H1 (cell line): ENCODE data around the gene HSD17B1. TPM values are rescaled to one million over a fixed set of nuclear protein-coding genes. Genes with fewer than 3 reads are reported as not detected.

Source experiments
- ATF3 ChIP-seq: IDR thresholded peaks from 2 replicates; pipeline ENCODE4 v1.6.1; 2011; ENCODE audit warnings: low read depth, mild to moderate bottlenecking, low read length; ENCODE audit not compliant: insufficient read depth
- CHD1 ChIP-seq: IDR thresholded peaks from 2 replicates; pipeline ENCODE4 v1.6.1; 2012; ENCODE audit warnings: low read depth, low read length, improper control_type of control experiment
- KDM4A ChIP-seq: IDR thresholded peaks from one replicate; pipeline ENCODE4 v1.7.1; 2012; ENCODE audit warnings: low read depth, mild to moderate bottlenecking, moderate library complexity, low read length, inconsistent platforms; ENCODE audit not compliant: severe bottlenecking
- PHF8 ChIP-seq: fragments of 200-600 bp; sonication (generic); conservative IDR thresholded peaks from 2 replicates; pipeline ENCODE4 v1.7.1; 2012; ENCODE audit warnings: low read depth, mild to moderate bottlenecking, inconsistent platforms, low read length, moderate library complexity
- POLR2A ChIP-seq, 2 experiments: IDR thresholded peaks; 1 replicate in 1 of 2; 2 replicates in 1 of 2; pipeline ENCODE4 v1.6.1; 2011; ENCODE audit warnings: low read depth in 2 of 2, low read length in 2 of 2, mild to moderate bottlenecking in 2 of 2; ENCODE audit errors: control extremely low read depth in 1 of 2
- POLR2AphosphoS5 ChIP-seq: IDR thresholded peaks from 2 replicates; pipeline ENCODE4 v1.6.1; 2011; ENCODE audit warnings: low read depth, low read length
- RFX5 ChIP-seq: IDR thresholded peaks from 2 replicates; pipeline ENCODE4 v1.6.1; 2011; ENCODE audit warnings: low read depth, low read length, improper control_type of control experiment, borderline replicate concordance
- SIN3A ChIP-seq, 2 experiments: IDR thresholded peaks in 1 of 2; conservative IDR thresholded peaks in 1 of 2; 2 replicates each; pipeline ENCODE4 v1.6.1; 2011 to 2012; ENCODE audit warnings: low read length in 2 of 2, improper control_type of control experiment in 1 of 2, low read depth in 1 of 2, mild to moderate bottlenecking in 1 of 2
- USF2 ChIP-seq: IDR thresholded peaks from 2 replicates; pipeline ENCODE4 v1.6.1; 2011; ENCODE audit warnings: low read length, improper control_type of control experiment
- YY1 ChIP-seq: IDR thresholded peaks from 2 replicates; pipeline ENCODE4 v1.6.1; 2011; ENCODE audit warnings: low read depth, mild to moderate bottlenecking, low read length
- polyA plus RNA-seq, 7 experiments: library from polyadenylated mRNA; depleted of rRNA in 3 of 7; stranded (reverse) in 5 of 7; unstranded in 2 of 7; fragments of >200 nt in 5 of 7; fragments of 200-250 nt in 2 of 7; gene quantifications; 1 replicate in 5 of 7; 2 replicates in 1 of 7; 4 replicates in 1 of 7; pipeline versions ENCODE4 v1.2.1 to v1.2.3, GENCODE V29; 2011 to 2013; ENCODE audit warnings: missing spikeins in 2 of 7, mixed read lengths in 2 of 7
- total RNA-seq: library from RNA; stranded (reverse); fragmentation: NEBNext Ultra II Directional; extraction: Animal tissue kit (Norgen Biotek cat#: 25700); gene quantifications from 2 replicates; pipeline ENCODE4 v1.2.1, GENCODE V29; 2021

HSD17B1 gene
- total and polyA plus RNA-seq, 2 of the 8 experiments (the other 6 are each of a cell fraction or from before 2014, with no cell fraction given) = 0.88 to 1.0 TPM

- TF ChIP-seq ATF3 (peak; percentile 95), KDM4A (peak; percentile 77), PHF8 (peak; percentile 60; the same call in 1 of the 2 replicates), CHD1 (no peak), YY1 (peak; percentile 85), USF2 (peak; percentile 98), POLR2AphosphoS5 (peak; percentile 39; the same call in 1 of the 2 replicates), RFX5 (no peak), SIN3A (conservative IDR thresholded peaks at IDR 0.05 in 1 of 2, IDR thresholded peaks at IDR 0.05 in 1 of 2; ENCODE audit: low read depth in 1 of 2, low read length in 2 of 2) (peak; percentile 29 to 54; a peak in 2 of 4 replicates), POLR2A (IDR thresholded peaks at IDR 0.05; ENCODE audit: control extremely low read depth in 1 of 2, low read depth in 2 of 2, low read length in 2 of 2) (peak in 1 of 2 experiments; percentile 11; a peak in 1 of 3 replicates)
Observed at GRCh38 chr17:42566883-42567573, 14.3 kb downstream of the HSD17B1 start, which contains the start of gene MLX (continued).
